Endothelial cell of umbilical vein (primary cell): Measurements from ENCODE around the gene CCSER1.

Source experiments
- EZH2 ChIP-seq: IDR thresholded peaks from 2 replicates; pipeline ENCODE4 v1.6.1; 2012; ENCODE audit warnings: borderline replicate concordance, low read depth, mild to moderate bottlenecking, moderate library complexity, low read length, inconsistent platforms; ENCODE audit not compliant: severe bottlenecking
- MYC ChIP-seq: IDR thresholded peaks from one replicate; pipeline ENCODE4 v1.6.1; 2011; ENCODE audit warnings: mild to moderate bottlenecking, low read depth, low read length
- POLR2A ChIP-seq: IDR thresholded peaks from 2 replicates; pipeline ENCODE4 v1.6.1; 2012; ENCODE audit warnings: low read depth, mild to moderate bottlenecking, control low read depth, low read length
- POLR2AphosphoS5 ChIP-seq: IDR thresholded peaks from 2 replicates; pipeline ENCODE4 v1.6.1; 2012; ENCODE audit warnings: low read depth, mild to moderate bottlenecking, control low read depth, low read length, moderate library complexity; ENCODE audit not compliant: insufficient read depth
- TF ChIP-seq, protein P1 (sequence below), 2 donors: IDR thresholded peaks; 1 replicate in 1 of 2; 2 replicates in 1 of 2; pipeline ENCODE4 v1.5.1; 2011; ENCODE audit warnings: low read length in 2 of 2, mild to moderate bottlenecking in 2 of 2, moderate library complexity in 2 of 2, control low read depth in 1 of 2, inconsistent platforms in 1 of 2, low read depth in 1 of 2; ENCODE audit not compliant: insufficient read depth in 1 of 2; ENCODE audit errors: extremely low read depth in 1 of 2

DNA sequence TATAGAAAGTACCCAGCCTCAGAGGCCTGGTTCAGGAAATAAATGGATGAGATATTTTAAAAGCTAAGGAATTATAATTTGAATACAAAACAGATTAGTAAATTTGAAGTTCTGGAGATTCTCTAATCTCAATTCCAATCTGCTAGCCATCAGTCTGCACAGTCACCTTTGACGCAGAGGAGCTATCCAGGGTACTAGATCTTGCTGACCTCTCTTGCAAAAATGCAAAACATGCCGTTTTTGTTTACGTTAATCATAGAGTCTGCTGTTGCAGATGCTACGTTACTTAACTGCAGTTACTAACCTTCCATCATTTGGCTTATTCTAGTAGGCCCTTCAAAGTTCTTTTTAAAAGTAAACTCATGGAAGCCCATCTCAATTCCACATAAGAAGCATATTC, 10.4 kb downstream of the CCSER1 start:
- TF ChIP-seq, protein P1, sequence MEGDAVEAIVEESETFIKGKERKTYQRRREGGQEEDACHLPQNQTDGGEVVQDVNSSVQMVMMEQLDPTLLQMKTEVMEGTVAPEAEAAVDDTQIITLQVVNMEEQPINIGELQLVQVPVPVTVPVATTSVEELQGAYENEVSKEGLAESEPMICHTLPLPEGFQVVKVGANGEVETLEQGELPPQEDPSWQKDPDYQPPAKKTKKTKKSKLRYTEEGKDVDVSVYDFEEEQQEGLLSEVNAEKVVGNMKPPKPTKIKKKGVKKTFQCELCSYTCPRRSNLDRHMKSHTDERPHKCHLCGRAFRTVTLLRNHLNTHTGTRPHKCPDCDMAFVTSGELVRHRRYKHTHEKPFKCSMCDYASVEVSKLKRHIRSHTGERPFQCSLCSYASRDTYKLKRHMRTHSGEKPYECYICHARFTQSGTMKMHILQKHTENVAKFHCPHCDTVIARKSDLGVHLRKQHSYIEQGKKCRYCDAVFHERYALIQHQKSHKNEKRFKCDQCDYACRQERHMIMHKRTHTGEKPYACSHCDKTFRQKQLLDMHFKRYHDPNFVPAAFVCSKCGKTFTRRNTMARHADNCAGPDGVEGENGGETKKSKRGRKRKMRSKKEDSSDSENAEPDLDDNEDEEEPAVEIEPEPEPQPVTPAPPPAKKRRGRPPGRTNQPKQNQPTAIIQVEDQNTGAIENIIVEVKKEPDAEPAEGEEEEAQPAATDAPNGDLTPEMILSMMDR (IDR thresholded peaks at IDR 0.05; ENCODE audit: extremely low read depth in 1 of 2, insufficient read depth in 1 of 2, low read depth in 1 of 2, low read length in 2 of 2), result no peak
- no peak for TF ChIP-seq EZH2
- TF ChIP-seq POLR2AphosphoS5, result no peak
- TF ChIP-seq MYC, result no peak
- no peak for TF ChIP-seq POLR2A
